NB4 (cell line): ENCODE data around the gene KDM5B.

ENCODE experiments used
- DNase-seq: peaks from one replicate; pipeline ENCODE4 v3.0.0; 2010; ENCODE audit warnings: low read depth
- H3K4me3 ChIP-seq: one replicate; pipeline ENCODE4 v1.5.1; 2011; ENCODE audit warnings: mild to moderate bottlenecking, low read depth, low read length, moderate library complexity
- MYC ChIP-seq: IDR thresholded peaks from 2 replicates; pipeline ENCODE4 v1.6.1; 2011; ENCODE audit warnings: low read depth, low read length
- POLR2A ChIP-seq: IDR thresholded peaks from 2 replicates; pipeline ENCODE4 v1.6.1; 2011; ENCODE audit warnings: mild to moderate bottlenecking; ENCODE audit not compliant: insufficient read length; ENCODE audit errors: extremely low read depth
- TF ChIP-seq, protein P1 (sequence below): IDR thresholded peaks from 2 replicates; pipeline ENCODE4 v1.6.1; 2011; ENCODE audit warnings: low read depth, low read length
- TF ChIP-seq, protein P2 (sequence below): IDR thresholded peaks from one replicate; pipeline ENCODE4 v1.5.1; 2012; ENCODE audit warnings: low read depth, low read length

Gene KDM5B

DNA sequence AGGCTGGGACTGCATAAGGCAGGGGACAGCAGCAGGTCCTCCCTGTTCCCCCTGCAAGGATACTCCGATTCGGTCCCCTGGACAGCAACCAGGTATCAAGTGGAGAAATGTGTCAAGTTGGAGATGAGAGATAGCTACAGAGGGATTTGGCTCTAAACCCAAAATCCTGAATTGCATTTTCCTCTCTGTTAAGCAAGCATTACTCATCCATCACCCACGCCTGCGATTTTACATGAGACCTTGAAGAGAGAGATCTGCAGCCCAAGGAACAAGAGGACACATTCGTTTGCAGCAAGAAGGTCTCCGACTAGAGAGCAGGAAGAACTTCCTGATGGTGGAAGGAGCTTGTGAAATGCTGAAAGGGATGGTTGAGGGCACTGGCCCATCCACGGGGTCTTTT is 119.8 kb downstream of the KDM5B start:
- TF ChIP-seq, protein P1, sequence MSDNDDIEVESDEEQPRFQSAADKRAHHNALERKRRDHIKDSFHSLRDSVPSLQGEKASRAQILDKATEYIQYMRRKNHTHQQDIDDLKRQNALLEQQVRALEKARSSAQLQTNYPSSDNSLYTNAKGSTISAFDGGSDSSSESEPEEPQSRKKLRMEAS: no peak
- TF ChIP-seq, protein P2, sequence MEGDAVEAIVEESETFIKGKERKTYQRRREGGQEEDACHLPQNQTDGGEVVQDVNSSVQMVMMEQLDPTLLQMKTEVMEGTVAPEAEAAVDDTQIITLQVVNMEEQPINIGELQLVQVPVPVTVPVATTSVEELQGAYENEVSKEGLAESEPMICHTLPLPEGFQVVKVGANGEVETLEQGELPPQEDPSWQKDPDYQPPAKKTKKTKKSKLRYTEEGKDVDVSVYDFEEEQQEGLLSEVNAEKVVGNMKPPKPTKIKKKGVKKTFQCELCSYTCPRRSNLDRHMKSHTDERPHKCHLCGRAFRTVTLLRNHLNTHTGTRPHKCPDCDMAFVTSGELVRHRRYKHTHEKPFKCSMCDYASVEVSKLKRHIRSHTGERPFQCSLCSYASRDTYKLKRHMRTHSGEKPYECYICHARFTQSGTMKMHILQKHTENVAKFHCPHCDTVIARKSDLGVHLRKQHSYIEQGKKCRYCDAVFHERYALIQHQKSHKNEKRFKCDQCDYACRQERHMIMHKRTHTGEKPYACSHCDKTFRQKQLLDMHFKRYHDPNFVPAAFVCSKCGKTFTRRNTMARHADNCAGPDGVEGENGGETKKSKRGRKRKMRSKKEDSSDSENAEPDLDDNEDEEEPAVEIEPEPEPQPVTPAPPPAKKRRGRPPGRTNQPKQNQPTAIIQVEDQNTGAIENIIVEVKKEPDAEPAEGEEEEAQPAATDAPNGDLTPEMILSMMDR: no peak
- TF ChIP-seq POLR2A (no peak), MYC (no peak)
- no peak overlapping the region for H3K4me3 ChIP-seq
- DNase-seq: no peak

DNA sequence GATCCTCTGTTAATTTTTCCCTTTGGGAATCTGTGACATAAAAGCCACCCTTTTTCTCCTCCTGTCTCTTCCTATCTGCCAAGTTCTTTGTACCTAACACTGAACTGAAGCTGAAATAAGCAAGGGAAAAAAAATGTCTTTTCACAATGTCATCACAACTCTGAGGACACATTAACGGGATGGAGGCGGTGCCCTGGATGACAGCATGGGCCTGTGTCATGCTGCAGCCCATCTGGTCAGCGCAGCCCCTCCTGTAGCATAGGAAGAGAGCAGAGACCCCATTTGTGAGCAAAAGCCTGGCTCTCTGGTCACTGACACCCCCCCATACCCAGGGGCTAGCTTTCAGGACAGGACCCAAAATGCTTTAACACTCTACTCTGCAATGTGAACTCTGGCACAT is 120.4 kb downstream of the KDM5B start:
- H3K4me3 ChIP-seq: no peak overlapping the region
- DNase-seq: no peak
- TF ChIP-seq, protein P2: no peak
- no peak for TF ChIP-seq POLR2A
- TF ChIP-seq, protein P1: no peak
- TF ChIP-seq MYC: no peak

DNA sequence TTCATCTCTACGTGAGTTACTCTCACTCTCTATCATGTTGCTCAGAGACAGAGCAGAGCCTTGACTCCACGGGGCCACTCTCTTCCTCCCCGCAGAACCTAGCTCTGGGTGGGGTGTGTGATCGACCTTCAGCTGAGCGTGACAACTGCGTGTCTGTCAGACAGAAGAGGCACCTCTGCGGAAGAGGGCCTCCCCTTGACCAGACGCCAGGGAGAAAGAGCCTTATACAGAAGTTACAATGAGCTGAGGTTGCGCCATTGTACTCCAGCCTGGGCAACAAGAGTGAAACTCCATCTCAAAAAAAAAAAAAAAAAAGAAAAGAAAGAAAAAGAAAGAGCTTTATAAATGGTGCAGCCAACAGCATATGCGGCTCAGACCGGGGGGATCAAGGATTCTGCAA is 120.9 kb downstream of the KDM5B start:
- no peak for DNase-seq
- no peak overlapping the region for H3K4me3 ChIP-seq
- TF ChIP-seq, protein P2: no peak
- no peak for TF ChIP-seq MYC
- no peak for TF ChIP-seq POLR2A
- TF ChIP-seq, protein P1: no peak

DNA sequence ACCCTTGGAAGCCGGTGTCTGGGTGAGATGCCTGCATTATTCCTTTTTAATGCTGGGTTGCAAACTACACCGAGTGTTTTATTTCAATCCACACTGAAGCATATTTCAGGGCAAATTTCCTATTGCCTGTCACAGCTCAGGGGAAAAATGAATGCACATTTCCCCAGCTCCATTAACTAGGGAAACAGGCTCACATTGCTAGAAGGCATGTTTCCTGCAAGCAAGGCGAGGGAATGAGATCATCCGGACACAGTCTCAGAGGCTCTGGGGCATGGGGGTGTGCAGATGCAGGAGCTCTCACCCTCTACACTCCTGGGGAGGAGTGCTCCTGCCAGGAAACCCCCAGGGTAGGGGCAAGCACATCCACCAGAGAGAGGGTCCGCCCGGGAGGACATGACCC is 122.6 kb downstream of the KDM5B start:
- no peak overlapping the region for H3K4me3 ChIP-seq
- TF ChIP-seq, protein P2: no peak
- TF ChIP-seq MYC (no peak), POLR2A (no peak)
- TF ChIP-seq, protein P1: no peak
- DNase-seq: no peak

DNA sequence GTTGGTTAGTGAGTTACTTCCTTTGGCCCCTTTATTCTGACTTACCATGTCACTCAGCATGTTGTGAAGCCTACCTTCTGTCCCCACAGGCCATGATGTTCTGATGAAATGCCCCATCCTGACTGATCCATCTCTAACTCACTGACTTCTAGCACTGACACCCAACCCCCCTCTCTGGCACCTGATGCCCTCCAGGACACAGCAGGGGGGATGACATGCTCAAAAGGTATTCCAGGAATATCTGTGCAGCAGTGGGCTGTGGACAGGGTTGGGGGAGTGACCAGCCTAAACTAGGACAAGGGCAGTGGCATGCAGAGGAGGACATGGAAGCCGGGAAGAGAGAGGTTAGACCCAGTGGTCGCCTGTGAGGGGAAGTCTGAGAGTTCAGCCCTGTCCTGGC is 123.5 kb downstream of the KDM5B start:
- DNase-seq: no peak
- no peak overlapping the region for H3K4me3 ChIP-seq
- TF ChIP-seq POLR2A (no peak), MYC (no peak)
- TF ChIP-seq, protein P2: no peak
- TF ChIP-seq, protein P1: no peak

DNA sequence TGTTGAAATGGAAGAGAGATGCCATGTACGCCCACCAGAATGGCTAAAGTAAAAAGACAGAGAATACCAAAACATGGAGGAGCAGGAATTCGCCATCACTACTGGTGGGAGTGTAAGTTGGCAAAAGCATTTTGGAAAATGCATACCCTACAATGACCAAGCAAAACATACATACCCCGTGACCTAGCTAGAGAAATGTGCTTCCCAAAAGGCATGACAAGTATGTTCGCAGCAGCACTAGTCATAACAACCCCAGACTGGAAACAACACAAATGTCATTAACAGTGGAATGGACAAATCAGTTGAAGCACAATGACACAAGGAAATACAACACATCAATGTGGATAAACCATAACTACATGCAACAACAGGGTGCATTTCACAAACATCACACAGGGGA is 125.2 kb downstream of the KDM5B start:
- TF ChIP-seq POLR2A: no peak
- TF ChIP-seq, protein P1: no peak
- TF ChIP-seq, protein P2: no peak
- no peak for TF ChIP-seq MYC
- no peak overlapping the region for H3K4me3 ChIP-seq
- no peak for DNase-seq
